ENCODE results near the gene SEMA4D. TPM values are rescaled to one million over a fixed set of nuclear protein-coding genes. Genes with fewer than 3 reads are reported as not detected.

The SEMA4D gene
- total RNA-seq, 2 donors from 2014 or later = 169 to 237 TPM

GRCh38 chr9:89535461-89535860, 37.5 kb upstream of the SEMA4D start:
- no peaks in the 10 kb centered on the region for H3K27me3 Mint-ChIP-seq
- peak overlapping the region; percentile 86 to 91 for H3K27ac Mint-ChIP-seq
- peaks cover 6% of the 10 kb centered on the region for H3K36me3 Mint-ChIP-seq
- peak overlapping the region; percentile 71 for H3K4me3 Mint-ChIP-seq
- DNase-seq (ENCODE audit: low spot score) (no peak), ATAC-seq (no peak)
- H3K4me1 Mint-ChIP-seq (ENCODE audit: low read depth in 2 of 2) = peaks cover 75 to 81% of the 10 kb centered on the region in 2 donors
- H3K9me3 Mint-ChIP-seq = no peaks in the 10 kb centered on the region

DNA sequence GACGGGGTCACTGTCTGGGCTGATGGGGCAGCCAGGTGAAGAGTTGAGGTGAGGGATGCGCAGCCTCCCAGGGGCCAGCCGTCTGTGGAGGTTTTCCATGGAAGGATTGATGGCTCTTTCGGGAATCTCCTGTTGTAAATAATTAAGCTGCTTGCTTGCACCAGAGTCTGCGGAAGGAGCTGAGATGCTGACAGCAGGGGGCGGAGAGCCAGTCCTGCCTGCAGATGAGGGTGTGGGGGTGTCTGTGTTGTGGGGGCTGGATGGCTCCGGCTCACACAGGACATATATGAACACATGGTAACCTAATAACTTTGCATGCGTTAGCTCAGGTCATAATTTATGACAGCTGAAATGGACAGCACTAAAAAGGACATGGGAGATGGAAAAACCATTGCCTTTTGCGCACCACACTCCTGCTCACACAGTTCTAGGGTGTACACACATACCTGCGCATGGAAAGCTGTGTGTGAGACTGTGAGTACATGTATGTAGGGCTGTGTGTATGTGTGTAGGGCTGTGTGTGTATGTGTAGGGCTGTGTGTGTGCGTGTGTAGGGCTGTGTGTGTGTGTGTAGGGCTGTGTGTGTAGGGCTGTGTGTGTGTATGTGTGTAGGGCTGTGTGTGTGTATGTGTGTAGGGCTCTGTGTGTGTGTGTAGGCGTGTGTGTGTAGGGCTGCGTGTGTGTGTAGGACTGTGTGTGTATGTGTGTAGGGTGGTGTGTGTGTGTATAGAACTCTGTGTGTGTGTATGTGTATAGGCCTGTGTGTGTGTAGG, 36.8 kb upstream of the SEMA4D start:
- no peak for ATAC-seq
- no peak for DNase-seq (ENCODE audit: low spot score)
- Mint-ChIP-seq H3K4me3 (peak overlapping the region; percentile 71), H3K27me3 (no peaks in the 10 kb centered on the region), H3K4me1 (ENCODE audit: low read depth in 2 of 2) (peaks cover 78 to 84% of the 10 kb centered on the region in 2 donors), H3K27ac (peak overlapping the region; percentile 86 to 91), H3K9me3 (no peaks in the 10 kb centered on the region), H3K36me3 (peaks cover 6% of the 10 kb centered on the region)

GRCh38 chr9:89533411-89534095, 35.6 kb upstream of the SEMA4D start:
- Mint-ChIP-seq H3K27ac (peak overlapping the region; percentile 86 to 91), H3K4me1 (ENCODE audit: low read depth in 2 of 2) (peaks cover 77 to 84% of the 10 kb centered on the region in 2 donors), H3K4me3 (peak overlapping the region; percentile 63), H3K36me3 (peaks cover 6% of the 10 kb centered on the region), H3K9me3 (peaks cover under 1% of the 10 kb centered on the region), H3K27me3 (no peaks in the 10 kb centered on the region)
- DNase-seq (ENCODE audit: low spot score) (no peak), ATAC-seq (no peak)

GRCh38 chr9:89532944-89533343, 35.0 kb upstream of the SEMA4D start:
- H3K9me3 Mint-ChIP-seq = peaks cover 6% of the 10 kb centered on the region
- peak overlapping the region; percentile 86 to 91 for H3K27ac Mint-ChIP-seq
- ATAC-seq (no peak), DNase-seq (ENCODE audit: low spot score) (no peak)
- H3K27me3 Mint-ChIP-seq = no peaks in the 10 kb centered on the region
- H3K4me3 Mint-ChIP-seq = no peak overlapping the region
- H3K36me3 Mint-ChIP-seq = peaks cover 6% of the 10 kb centered on the region
- peaks cover 77 to 85% of the 10 kb centered on the region in 2 donors for H3K4me1 Mint-ChIP-seq (ENCODE audit: low read depth in 2 of 2)

- ATAC-seq = peak in 1 of 2 donors; percentile 50
- peaks cover 77 to 86% of the 10 kb centered on the region in 2 donors for H3K4me1 Mint-ChIP-seq (ENCODE audit: low read depth in 2 of 2)
- peaks cover 6% of the 10 kb centered on the region for H3K36me3 Mint-ChIP-seq
Observed at GRCh38 chr9:89532478-89532877, 34.6 kb upstream of the SEMA4D start.

GRCh38 chr9:89531766-89532165, 33.9 kb upstream of the SEMA4D start:
- ATAC-seq (no peak), DNase-seq (ENCODE audit: low spot score) (no peak)
- peak overlapping the region; percentile 86 to 91 for H3K27ac Mint-ChIP-seq
- H3K36me3 Mint-ChIP-seq = peaks cover 6% of the 10 kb centered on the region
- no peaks in the 10 kb centered on the region for H3K27me3 Mint-ChIP-seq
- no peak overlapping the region for H3K4me3 Mint-ChIP-seq
- H3K4me1 Mint-ChIP-seq (ENCODE audit: low read depth in 2 of 2) = peaks cover 77 to 86% of the 10 kb centered on the region in 2 donors
- H3K9me3 Mint-ChIP-seq = peaks cover 7% of the 10 kb centered on the region

More at GRCh38 chr9:89532478-89532877, 34.6 kb upstream of the SEMA4D start:
- DNase-seq (ENCODE audit: low spot score) = no peak
- Mint-ChIP-seq H3K27ac (peak overlapping the region; percentile 86 to 91), H3K4me3 (no peak overlapping the region), H3K9me3 (peaks cover 7% of the 10 kb centered on the region), H3K27me3 (no peaks in the 10 kb centered on the region)

DNA sequence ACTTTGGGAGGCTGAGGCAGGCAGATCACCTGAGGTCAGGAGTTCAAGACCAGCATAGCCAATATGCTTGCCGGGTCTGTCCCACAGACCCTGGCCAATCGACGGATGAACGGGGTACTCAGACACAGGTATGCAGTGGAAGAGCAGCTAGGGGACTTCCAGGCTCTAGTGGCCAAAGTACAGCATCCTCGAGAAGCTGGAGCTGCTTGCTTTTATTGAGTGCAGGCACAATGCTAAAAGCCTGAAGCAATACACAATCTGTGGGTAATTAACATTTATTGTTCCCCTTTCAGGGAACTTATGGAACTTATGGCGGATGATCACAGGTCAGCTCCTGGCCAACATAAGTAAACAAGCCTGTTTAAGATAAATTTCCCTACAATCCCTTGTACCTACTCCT, 32.8 kb upstream of the SEMA4D start:
- H3K4me1 Mint-ChIP-seq (ENCODE audit: low read depth in 2 of 2) = peaks cover 80 to 89% of the 10 kb centered on the region in 2 donors
- no peaks in the 10 kb centered on the region for H3K27me3 Mint-ChIP-seq
- ATAC-seq = no peak
- H3K27ac Mint-ChIP-seq = peak overlapping the region; percentile 39 to 91
- H3K9me3 Mint-ChIP-seq = peaks cover 7% of the 10 kb centered on the region
- H3K4me3 Mint-ChIP-seq = no peak overlapping the region
- no peak for DNase-seq (ENCODE audit: low spot score)
- peaks cover 9% of the 10 kb centered on the region for H3K36me3 Mint-ChIP-seq

DNA sequence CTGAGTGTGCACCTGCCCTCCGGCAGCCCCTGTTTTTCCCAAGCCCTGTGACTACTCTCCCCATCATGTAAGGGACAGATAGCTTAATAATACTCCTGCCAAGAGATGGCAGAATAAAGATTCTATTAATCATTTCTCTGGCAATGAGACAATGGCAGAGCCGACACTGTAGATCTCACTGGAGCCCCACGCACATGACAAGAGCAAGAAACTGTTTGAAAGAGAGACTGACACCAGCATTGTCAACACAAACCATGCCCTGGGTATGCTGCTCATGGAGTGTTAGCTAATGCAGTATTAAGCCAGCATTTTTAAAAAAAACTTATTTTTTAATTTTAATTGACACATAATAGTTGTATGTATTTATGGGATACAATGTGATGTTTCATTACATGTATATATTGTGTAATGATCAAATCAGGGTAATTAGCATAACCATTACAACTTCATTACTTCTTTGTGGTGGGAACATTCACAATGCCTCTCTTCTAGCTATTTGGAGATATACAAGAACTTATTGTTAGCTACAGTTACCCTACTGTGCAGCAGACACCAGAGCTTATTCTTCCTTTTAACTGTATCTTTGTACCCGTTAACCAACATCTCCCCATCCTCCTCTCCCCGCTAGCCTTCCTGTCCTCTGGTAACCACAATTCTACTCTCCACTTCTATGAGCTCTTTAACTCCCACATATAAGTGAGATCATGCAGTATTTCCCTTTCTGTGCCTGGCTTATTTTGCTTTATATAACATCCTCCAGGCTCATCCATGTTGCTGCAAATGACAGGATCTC, 31.5 kb upstream of the SEMA4D start:
- Mint-ChIP-seq H3K27ac (peak overlapping the region; percentile 94 to 97), H3K36me3 (peaks cover 6% of the 10 kb centered on the region), H3K27me3 (no peaks in the 10 kb centered on the region), H3K9me3 (peaks cover 11% of the 10 kb centered on the region), H3K4me1 (ENCODE audit: low read depth in 2 of 2) (peaks cover 80 to 90% of the 10 kb centered on the region in 2 donors), H3K4me3 (peak overlapping the region; percentile 59)
- ATAC-seq (peak in 1 of 2 donors; percentile 45), DNase-seq (ENCODE audit: low spot score) (no peak)

- peaks cover 12% of the 10 kb centered on the region for H3K9me3 Mint-ChIP-seq
- ATAC-seq (no peak), DNase-seq (ENCODE audit: low spot score) (no peak)
- H3K27ac Mint-ChIP-seq = peak overlapping the region; percentile 94 to 97
- H3K36me3 Mint-ChIP-seq = peaks cover 6% of the 10 kb centered on the region
- H3K27me3 Mint-ChIP-seq = no peaks in the 10 kb centered on the region
- H3K4me3 Mint-ChIP-seq = peak overlapping the region; percentile 16
- peaks cover 82 to 90% of the 10 kb centered on the region in 2 donors for H3K4me1 Mint-ChIP-seq (ENCODE audit: low read depth in 2 of 2)
Observed at GRCh38 chr9:89528540-89528939, 30.6 kb upstream of the SEMA4D start.

- ATAC-seq (no peak), DNase-seq (ENCODE audit: low spot score) (no peak)
- no peaks in the 10 kb centered on the region for H3K27me3 Mint-ChIP-seq
- peaks cover 12% of the 10 kb centered on the region for H3K9me3 Mint-ChIP-seq
- peaks cover 6% of the 10 kb centered on the region for H3K36me3 Mint-ChIP-seq
- H3K27ac Mint-ChIP-seq = peak overlapping the region; percentile 94 to 97
- peak overlapping the region; percentile 16 for H3K4me3 Mint-ChIP-seq
- peaks cover 82 to 90% of the 10 kb centered on the region in 2 donors for H3K4me1 Mint-ChIP-seq (ENCODE audit: low read depth in 2 of 2)
Observed at GRCh38 chr9:89528131-89528530, 30.2 kb upstream of the SEMA4D start.

DNA sequence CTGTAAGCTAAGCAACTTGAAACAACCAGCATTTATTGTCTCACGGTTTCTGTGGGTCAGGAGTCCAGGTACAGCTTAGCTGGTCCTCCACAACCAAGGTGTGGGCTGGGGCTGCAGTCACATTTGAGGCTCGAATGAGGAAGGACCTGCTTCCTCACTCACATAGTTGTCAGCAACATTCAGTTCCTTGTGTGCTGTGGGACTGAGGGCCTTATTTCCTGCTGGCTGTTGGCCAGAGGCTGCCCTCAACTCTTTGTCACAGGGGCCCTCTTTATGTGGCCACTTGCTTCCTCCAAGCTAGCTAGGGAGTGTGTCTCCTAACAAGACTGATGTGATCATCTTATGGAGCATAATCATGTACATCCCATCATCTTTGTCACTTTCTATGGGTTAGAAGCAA, 29.2 kb upstream of the SEMA4D start:
- peaks cover 82 to 91% of the 10 kb centered on the region in 2 donors for H3K4me1 Mint-ChIP-seq (ENCODE audit: low read depth in 2 of 2)
- ATAC-seq (no peak), DNase-seq (ENCODE audit: low spot score) (no peak)
- no peaks in the 10 kb centered on the region for H3K27me3 Mint-ChIP-seq
- no peak overlapping the region for H3K4me3 Mint-ChIP-seq
- H3K27ac Mint-ChIP-seq = peak overlapping the region; percentile 94 to 97
- H3K9me3 Mint-ChIP-seq = peaks cover 12% of the 10 kb centered on the region
- peaks cover 6% of the 10 kb centered on the region for H3K36me3 Mint-ChIP-seq

GRCh38 chr9:89526667-89527066, 28.8 kb upstream of the SEMA4D start:
- H3K36me3 Mint-ChIP-seq = peaks cover 6% of the 10 kb centered on the region
- peaks cover 12% of the 10 kb centered on the region for H3K9me3 Mint-ChIP-seq
- H3K4me3 Mint-ChIP-seq = peak overlapping the region; percentile 78
- DNase-seq (ENCODE audit: low spot score) (no peak), ATAC-seq (no peak)
- H3K27me3 Mint-ChIP-seq = no peaks in the 10 kb centered on the region
- peaks cover 83 to 91% of the 10 kb centered on the region in 2 donors for H3K4me1 Mint-ChIP-seq (ENCODE audit: low read depth in 2 of 2)
- peak overlapping the region; percentile 94 to 97 for H3K27ac Mint-ChIP-seq

Measured in natural killer cell treated with Interleukin-12 subunit alpha and Interleukin-12 subunit beta and Interleukin-15 and Interleukin-18, amount 100 ng/mL, for 72 hours (primary cell).